GM12875 (cell line): Measurements from ENCODE around the gene LDLRAD4.

Source experiments
- H3K4me3 ChIP-seq: one replicate; pipeline ENCODE4 v1.5.1; 2011; ENCODE audit warnings: low read depth, low read length, control low read depth
- TF ChIP-seq, protein P1 (sequence below): IDR thresholded peaks from 2 replicates; pipeline ENCODE4 v1.5.1; 2011; ENCODE audit warnings: low read depth, mild to moderate bottlenecking, control low read depth, inconsistent platforms, low read length, moderate library complexity, borderline replicate concordance; ENCODE audit not compliant: insufficient read depth

LDLRAD4 gene

GRCh38 chr18:13401826-13402225 is 183.3 kb downstream of the LDLRAD4 start:
- TF ChIP-seq, protein P1, sequence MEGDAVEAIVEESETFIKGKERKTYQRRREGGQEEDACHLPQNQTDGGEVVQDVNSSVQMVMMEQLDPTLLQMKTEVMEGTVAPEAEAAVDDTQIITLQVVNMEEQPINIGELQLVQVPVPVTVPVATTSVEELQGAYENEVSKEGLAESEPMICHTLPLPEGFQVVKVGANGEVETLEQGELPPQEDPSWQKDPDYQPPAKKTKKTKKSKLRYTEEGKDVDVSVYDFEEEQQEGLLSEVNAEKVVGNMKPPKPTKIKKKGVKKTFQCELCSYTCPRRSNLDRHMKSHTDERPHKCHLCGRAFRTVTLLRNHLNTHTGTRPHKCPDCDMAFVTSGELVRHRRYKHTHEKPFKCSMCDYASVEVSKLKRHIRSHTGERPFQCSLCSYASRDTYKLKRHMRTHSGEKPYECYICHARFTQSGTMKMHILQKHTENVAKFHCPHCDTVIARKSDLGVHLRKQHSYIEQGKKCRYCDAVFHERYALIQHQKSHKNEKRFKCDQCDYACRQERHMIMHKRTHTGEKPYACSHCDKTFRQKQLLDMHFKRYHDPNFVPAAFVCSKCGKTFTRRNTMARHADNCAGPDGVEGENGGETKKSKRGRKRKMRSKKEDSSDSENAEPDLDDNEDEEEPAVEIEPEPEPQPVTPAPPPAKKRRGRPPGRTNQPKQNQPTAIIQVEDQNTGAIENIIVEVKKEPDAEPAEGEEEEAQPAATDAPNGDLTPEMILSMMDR, result no peak
- no peak overlapping the region for H3K4me3 ChIP-seq

DNA sequence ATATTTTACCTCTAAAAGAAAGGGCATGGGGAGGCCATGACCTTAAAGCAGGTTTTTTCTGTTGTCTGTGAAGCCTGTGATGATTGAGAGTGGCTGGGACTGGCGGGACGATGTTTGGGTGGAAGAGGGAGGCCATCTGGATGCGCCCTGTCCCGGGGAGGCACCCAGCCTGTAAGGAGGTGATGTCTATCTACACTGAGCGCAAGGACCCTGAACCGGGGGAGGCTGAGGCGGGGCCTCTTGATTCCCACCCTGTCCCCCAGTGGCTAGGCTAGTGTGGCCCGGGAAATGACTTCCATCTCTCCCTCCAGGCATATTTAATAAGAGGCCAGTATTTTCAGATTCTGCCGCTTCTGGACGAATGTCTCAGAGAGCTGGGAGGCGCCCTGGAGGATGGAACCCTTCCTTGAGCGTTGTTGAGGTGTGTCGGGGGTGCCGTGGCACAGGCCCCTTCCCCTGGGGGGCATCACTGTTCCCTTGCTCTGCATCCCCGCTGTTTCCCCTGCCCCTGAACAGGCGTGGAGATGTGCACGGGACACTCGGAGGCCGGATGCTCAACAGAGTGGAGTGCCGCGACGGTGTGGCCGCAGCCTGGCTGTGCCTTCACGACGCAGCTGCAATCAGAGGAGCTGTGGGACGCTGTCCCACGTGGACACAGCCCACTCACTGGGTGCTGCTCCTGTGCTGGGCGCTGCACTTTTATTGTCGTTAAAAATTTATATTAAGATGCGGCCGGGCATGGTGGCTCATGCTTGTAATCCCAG is 185.4 kb downstream of the LDLRAD4 start:
- TF ChIP-seq, protein P1, result no peak
- no peak overlapping the region for H3K4me3 ChIP-seq

DNA sequence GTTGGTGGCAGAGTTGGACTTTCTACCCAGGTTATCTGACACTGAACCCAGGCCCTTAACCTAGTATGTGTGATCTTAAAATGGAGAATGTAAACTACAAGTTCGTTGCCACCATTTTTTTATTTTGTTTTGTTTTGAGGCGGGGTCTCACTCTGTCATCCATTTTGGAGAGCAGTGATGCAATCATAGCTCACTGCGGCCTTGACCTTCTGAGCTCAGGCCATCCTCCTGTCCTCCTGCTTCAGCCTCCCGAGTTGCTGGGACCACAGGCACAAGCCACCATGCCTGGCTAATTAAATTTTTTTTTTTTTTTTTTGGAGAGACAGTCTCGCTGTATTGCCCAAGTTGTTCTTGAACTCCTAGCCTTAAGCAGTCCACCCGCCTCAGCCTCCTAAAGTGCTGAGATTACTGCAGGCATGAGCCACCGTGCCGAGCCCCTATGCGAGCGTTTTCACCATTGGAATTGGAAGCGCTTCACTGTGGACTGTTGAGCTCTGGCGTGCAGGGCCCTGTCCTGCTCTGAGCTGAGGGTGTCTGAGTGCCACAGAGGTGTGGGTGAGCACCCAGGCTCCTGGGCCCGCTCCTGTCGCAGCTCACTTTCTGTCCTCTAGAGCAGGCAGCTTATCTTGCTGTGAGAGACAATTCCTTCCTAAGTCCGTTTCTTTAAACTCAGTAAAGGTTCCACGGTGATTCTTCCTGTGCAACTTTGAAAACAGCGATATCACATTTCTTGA is 186.9 kb downstream of the LDLRAD4 start:
- H3K4me3 ChIP-seq, result no peak overlapping the region
- TF ChIP-seq, protein P1, result no peak

GRCh38 chr18:13406049-13406615 is 187.6 kb downstream of the LDLRAD4 start:
- TF ChIP-seq, protein P1, result no peak
- no peak overlapping the region for H3K4me3 ChIP-seq

DNA sequence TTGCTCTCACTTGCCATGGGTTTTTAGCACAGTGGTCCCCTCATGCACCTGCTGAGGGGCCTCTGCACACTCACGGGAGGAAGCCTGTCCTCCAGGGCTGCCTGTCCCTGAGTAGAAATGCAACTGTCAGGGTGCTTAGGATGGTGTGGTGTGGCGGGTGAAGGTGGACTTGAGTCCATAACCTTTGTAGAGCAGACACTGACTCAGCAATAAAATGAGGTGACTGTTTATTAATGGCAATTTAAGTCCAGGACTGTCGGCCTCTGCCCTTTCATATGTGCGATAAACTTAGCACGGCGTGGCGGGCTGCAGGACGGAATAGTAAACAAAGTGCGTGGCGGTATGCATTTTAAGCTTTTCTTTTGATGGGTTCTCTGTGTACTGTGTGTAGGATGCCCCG is 188.2 kb downstream of the LDLRAD4 start:
- TF ChIP-seq, protein P1, result no peak

DNA sequence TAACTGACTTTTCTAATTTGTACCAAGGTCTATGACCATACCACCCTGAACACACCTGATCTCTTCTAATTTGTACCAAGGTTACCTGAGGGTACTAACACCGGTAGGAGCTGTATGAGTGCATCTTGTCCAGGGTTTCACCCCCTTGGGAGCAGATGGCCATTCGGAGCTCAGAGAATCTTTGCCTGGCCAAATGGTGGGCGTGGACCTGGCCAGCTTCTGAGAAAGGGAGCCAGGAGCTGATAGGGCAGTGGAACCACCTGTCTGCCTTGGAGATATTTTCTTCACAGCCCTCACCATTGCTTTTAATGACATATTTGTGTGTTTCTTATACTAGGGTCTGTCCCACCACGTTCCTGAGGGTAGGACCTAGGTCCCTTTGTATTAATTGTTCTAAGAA is 188.9 kb downstream of the LDLRAD4 start:
- TF ChIP-seq, protein P1, result no peak
- no peak overlapping the region for H3K4me3 ChIP-seq

More for the DNA sequence above, 188.2 kb downstream of the LDLRAD4 start:
- H3K4me3 ChIP-seq, result no peak overlapping the region

- TF ChIP-seq, protein P1, result no peak
- no peak overlapping the region for H3K4me3 ChIP-seq
Observed at GRCh38 chr18:13409026-13409425, 190.5 kb downstream of the LDLRAD4 start.
